H7 (cell line): ENCODE results near the gene LIMCH1. TPM values are rescaled to one million over a fixed set of nuclear protein-coding genes. Genes with fewer than 3 reads are reported as not detected.

ENCODE experiments used
- DNase-seq: peaks from one replicate; pipeline ENCODE4 v3.0.0; 2012
- H3K27me3 ChIP-seq: 2 replicates; pipeline ENCODE4 v1.6.0; 2011; ENCODE audit warnings: mild to moderate bottlenecking, low read length; ENCODE audit not compliant: control insufficient read depth, insufficient read depth
- H3K36me3 ChIP-seq: replicated peaks from 2 replicates; pipeline ENCODE4 v1.5.1; 2011; ENCODE audit warnings: low read length; ENCODE audit not compliant: control insufficient read depth, insufficient read depth
- H3K4me3 ChIP-seq: 2 replicates; pipeline ENCODE4 v1.5.1; 2011; ENCODE audit warnings: low read depth, mild to moderate bottlenecking, control low read depth, low read length, moderate library complexity; ENCODE audit not compliant: insufficient read depth
- total RNA-seq: library from RNA; depleted of rRNA; stranded (reverse); fragments of >200 nt; shearing (Covaris generic); gene quantifications from 2 replicates; pipeline ENCODE4 v1.2.3, GENCODE V29; 2014

The LIMCH1 gene
- total RNA-seq, 1 experiment from 2014 or later, result 0.76 TPM

DNA sequence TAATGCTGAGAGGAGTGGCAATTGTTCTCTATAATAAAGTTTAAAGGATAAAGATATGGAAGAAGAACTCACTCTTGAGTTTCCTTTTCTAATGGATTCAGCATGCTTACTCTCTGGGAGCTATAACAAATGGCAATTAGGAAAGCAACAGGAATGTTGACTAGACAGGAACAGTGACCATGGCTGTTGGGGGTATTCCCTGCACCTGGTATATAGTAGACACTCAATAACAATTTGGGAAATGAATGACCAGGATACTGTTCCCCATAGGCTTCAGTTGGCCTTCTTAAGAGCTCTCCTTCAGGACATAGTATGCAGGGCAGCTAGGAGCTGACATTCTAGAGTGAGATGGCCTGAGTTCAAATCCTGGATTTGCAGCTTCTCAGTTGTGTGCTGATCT is 1.8 kb downstream of the LIMCH1 start:
- no peak for DNase-seq
- Histone ChIP-seq H3K36me3 (no peaks in the 10 kb centered on the region), H3K27me3 (no peaks in the 10 kb centered on the region), H3K4me3 (no peak overlapping the region)

DNA sequence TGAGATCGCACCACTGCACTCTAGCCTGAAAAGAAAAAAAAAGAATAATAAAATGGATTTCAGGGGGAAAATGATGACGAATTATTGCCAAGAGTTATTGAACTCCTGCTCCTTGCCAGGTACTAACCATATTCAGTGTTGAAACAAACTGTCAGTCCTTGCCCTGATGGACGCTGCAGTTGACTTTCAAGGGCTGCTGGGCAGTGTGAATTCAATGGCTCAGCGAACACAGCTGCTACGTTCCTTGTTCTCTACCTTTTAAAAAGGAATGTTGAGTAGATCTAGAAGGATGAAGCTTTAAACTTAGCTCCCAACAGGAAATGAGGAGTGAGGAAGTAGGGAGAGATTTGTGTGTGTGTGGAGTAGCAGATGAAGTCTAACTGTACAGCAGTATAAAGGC is 2.7 kb downstream of the LIMCH1 start:
- DNase-seq, result no peak
- no peaks in the 10 kb centered on the region for H3K27me3 ChIP-seq

DNA sequence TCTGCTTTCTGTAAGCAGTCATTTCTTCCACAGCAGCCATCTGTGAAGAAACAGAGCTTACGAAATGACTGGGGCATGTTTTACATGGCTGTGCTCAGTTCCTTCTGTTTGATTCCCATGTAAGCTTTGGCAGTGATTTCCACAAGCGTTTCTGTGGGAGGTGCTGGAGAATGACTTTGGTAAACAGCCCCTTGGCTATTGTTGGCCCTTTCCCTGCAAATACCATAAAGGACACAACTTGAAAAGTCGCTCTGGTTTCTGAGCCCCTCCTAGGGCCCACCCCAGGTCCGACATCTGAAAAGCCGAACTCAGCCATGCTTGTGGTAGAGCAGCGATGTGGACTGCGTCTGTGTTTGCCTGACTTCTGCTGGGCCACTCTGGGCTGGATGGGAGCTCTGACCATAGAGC is 3.7 kb downstream of the LIMCH1 start:
- H3K27me3 ChIP-seq, result no peaks in the 10 kb centered on the region
- no peak overlapping the region for H3K4me3 ChIP-seq
- no peaks in the 10 kb centered on the region for H3K36me3 ChIP-seq
- DNase-seq, result no peak

More for the DNA sequence above, 2.7 kb downstream of the LIMCH1 start:
- H3K36me3 ChIP-seq, result no peaks in the 10 kb centered on the region
- H3K4me3 ChIP-seq, result no peak overlapping the region

DNA sequence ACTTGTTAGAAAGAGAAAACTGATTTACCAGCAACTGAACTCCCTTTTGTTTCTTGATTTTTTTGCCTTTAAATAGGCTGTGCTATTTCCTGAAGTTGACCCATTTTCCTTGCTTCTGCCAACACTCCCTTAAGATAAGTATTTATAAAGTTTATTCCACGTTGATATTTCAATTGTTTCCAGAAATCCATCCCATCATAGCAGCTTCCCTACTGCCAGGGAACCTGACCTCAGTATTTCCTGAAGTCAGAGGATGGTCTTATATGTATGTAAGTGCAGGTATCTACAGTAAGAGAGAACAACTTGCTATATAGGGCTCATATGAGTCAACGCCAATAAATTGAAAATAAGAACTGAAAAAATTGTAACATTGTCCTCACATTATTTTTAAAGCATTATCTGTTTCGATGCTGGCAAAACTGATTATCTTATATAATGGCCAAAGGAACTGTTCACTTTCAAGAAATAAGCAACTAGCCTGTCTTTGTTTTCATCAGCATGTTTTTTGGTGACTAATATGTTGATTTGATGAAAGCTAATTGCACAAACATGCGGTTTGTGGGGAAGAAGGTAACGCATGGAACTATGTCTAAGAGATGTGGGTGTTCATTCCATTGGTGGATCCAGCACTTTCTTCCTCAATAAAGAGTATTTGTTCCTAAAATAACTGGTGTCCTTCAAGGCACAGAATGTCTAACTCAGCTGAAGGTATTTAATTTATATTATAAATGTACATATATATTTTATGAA is 4.7 kb downstream of the LIMCH1 start:
- no peaks in the 10 kb centered on the region for H3K36me3 ChIP-seq
- no peak overlapping the region for H3K4me3 ChIP-seq
- DNase-seq, result no peak
- H3K27me3 ChIP-seq, result no peaks in the 10 kb centered on the region

DNA sequence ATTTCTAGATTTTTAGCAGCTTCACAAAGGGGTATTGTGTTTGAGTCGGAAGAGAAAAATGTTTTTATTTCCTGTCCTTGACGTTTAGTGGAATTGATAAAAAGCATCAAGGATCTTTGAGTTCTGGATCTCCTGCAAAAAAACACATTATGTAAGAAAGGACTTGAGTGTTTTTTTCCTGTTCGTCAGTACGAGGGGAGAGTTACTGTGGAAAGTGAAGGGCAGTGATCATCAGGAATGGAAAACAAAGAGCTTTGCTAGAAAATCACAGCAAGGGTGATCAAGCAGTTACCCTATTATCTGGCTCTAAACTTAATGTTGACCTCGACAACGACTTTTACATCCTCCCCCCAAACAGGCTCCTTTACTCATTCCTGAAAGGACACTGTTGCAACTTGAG is 7.3 kb downstream of the LIMCH1 start:
- H3K4me3 ChIP-seq, result no peak overlapping the region
- DNase-seq, result no peak

DNA sequence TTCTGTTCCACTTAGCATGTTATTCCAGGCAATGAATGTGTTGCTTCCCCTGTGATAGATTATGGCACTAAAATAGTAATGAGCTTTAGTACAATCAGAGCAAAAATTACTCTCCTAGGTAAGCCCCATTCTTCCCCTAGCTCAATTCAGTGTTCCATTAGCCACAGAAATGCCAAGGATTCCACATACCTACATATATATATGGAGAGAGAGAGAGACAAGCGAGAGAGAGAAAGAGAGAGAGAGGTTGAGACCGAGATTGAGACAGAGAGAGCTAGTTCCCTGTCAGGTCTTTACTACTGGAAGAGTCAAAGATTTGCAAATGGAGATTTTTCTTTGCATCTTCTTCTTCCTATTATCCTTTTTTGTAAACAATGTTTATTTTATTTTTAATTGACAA is 8.7 kb downstream of the LIMCH1 start:
- no peak overlapping the region for H3K4me3 ChIP-seq
- no peak for DNase-seq
- no peaks in the 10 kb centered on the region for H3K36me3 ChIP-seq
- H3K27me3 ChIP-seq, result no peaks in the 10 kb centered on the region

More for the DNA sequence above, 7.3 kb downstream of the LIMCH1 start:
- Histone ChIP-seq H3K27me3 (no peaks in the 10 kb centered on the region), H3K36me3 (no peaks in the 10 kb centered on the region)

DNA sequence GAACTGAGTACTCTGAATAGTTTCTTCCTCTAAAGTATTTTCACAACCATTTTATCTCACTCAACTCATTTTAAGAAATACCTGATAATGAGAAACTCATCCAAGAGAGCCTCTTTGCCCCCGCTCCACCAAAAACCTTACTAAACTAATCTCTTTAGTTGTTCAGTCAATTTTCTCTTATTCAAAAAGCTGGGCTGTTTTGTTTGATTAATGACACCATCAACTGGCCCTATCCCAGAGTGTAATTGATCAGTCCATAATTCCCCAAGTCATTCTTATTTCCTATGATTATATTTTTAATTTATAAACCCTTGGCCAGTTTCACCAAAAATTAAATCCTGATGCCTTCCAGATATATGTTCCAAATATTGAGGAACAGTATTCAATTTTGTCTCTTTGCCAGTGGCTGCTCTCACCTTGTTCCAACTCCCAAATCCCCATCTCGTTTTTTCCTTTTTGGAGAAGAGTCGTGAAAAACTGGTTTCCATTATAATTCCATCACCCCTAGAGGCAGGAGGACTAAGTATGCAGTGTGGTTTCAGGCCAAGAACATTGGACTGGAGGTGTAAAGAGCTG is 10.4 kb downstream of the LIMCH1 start:
- Histone ChIP-seq H3K4me3 (no peak overlapping the region), H3K36me3 (no peaks in the 10 kb centered on the region), H3K27me3 (no peaks in the 10 kb centered on the region)
- DNase-seq, result no peak

DNA sequence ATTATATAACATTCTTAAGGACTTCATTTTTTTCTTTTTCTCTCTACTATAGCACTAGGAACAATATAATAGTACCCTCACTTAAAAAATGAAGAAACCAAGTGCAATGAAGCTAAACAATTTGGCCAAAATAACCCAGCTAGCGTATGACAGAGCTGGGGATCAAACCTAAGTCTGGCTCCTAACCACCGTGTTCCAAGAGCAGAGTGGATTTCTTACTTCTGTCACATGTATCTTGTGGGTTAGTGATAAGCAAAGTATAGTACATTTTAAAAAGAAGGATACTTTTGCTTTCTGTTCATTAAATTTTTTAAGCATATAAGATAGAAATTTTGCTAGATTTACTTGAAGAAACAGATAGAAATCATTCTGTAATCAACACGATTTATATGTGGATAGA is 11.5 kb downstream of the LIMCH1 start:
- H3K4me3 ChIP-seq, result no peak overlapping the region
- no peaks in the 10 kb centered on the region for H3K36me3 ChIP-seq
- DNase-seq, result no peak
- H3K27me3 ChIP-seq, result no peaks in the 10 kb centered on the region

DNA sequence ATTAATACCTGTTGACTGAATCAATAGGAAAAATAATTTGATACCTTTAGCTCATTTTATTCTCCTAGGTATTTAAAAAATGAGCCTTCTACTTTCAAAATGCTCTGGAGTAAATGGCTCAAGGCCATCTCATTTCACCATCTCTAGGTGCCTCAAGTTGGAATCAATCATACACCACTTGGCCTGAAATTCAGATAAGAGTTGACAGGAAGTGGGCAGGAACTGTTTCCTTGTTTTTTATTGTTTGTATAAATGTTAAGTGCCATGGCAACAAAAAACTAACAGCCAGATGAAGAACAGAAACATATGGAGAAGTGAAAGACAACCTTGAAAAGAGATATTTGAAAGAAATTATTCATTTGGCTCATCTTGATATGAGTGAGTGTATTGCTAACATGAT is 12.4 kb downstream of the LIMCH1 start:
- H3K27me3 ChIP-seq, result no peaks in the 10 kb centered on the region
- H3K36me3 ChIP-seq, result no peaks in the 10 kb centered on the region
- DNase-seq, result no peak
- H3K4me3 ChIP-seq, result no peak overlapping the region

DNA sequence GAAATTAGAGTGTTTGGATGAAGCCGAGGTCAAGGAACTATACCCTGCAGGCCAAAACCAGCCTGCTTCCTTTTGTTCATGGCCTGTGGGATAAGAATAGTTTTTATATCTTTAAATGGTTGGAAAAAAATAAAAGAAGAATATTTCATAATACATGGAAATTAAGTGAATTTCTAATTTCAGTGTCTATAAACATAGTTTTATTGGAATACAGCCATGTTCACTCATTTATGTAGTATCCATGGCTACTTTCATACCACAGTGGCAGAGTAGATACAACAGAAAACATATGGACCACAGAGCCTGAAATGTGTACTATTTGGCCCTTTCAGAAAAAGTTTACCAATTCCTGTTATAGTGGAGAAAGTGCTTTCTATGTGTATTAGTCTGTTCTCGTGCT is 13.6 kb downstream of the LIMCH1 start:
- DNase-seq, result no peak
- Histone ChIP-seq H3K27me3 (no peaks in the 10 kb centered on the region), H3K36me3 (no peaks in the 10 kb centered on the region), H3K4me3 (no peak overlapping the region)

DNA sequence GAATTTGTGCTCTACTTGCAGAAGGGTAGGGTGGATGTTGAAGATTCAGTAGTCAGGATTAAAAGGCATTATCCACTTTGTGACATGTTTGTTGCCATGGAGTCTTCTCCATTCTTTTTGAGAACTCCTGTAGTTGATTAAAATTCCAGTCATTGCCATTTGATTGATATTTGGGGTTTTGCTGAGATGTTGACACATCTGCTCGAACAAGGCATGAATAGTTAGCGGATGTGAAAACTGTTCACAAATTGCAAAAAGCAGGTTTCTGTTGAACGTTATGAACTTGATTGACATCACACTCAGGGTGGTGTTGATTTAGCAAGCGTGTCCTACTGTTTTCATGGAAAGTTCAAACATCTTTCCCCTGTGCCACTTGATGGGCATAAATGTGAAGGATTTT is 16.9 kb downstream of the LIMCH1 start:
- DNase-seq, result no peak
- Histone ChIP-seq H3K27me3 (no peaks in the 10 kb centered on the region), H3K36me3 (no peaks in the 10 kb centered on the region), H3K4me3 (no peak overlapping the region)

DNA sequence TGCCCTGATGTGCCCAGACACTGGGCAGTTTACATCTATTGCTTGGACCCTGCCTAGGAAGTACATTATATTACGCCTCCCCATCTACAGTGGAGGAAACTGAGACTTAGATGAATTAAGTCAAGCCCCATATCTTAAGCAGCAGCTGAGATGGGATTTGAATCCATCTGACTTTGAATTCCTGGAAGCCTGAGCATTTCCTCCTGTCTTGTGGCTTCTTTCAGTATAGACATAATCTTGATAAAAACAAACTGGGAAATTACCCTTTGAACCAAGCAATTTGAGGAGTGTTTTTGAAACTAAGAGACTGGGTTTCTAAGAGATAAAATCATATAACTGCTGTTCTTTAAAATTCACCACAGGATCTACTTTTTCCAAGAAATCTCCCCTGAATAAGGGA is 18.6 kb downstream of the LIMCH1 start:
- DNase-seq, result no peak
- Histone ChIP-seq H3K4me3 (no peak overlapping the region), H3K27me3 (no peaks in the 10 kb centered on the region), H3K36me3 (no peaks in the 10 kb centered on the region)

DNA sequence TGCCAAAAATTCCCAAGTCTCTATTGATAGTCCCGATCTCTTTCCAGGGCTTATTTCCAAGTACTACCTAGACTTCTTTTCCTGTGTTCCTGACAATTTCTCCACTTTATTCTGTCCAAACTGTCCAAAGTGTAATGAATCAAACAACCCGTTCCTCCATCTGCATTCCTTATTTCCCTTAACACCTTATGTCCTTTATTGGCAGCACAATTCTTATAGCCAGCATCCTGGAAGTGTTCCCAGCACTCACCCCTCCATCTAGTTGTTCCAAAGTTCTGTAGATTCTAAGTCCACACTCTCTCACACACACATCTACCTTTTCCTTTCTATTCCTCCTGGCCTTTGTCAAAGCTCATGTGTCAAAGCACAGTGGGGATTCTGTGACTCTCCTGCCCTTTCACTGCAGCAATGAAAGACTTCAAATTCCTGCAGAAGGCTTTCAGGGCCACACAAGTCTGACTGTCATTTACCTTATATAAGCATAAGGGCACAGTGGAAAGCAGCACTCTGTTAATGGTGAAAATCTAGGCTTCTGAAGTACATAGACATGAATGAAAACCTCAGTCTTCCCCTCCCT is 22.1 kb downstream of the LIMCH1 start:
- Histone ChIP-seq H3K4me3 (no peak overlapping the region), H3K36me3 (no peaks in the 10 kb centered on the region), H3K27me3 (no peaks in the 10 kb centered on the region)
- DNase-seq, result no peak

DNA sequence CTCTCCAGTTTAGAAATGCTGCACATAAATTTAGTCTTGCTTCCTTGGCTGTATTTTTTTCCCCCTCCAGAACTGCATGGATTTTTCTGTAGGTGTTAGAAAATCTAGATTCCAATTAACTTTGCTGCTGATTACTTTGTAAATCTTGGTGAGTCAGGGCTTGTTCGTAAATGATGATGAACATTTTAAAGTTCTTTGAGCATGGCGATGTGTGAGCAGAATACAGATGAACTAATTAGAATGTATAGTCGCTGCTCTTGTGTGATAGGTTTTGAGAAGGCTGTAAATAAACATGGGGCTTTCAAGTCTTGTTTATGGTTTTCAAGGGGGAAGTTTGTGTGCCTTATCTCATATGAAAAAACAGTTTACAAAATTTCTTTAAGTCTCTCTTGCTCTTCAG is 23.3 kb downstream of the LIMCH1 start:
- DNase-seq, result no peak
- Histone ChIP-seq H3K4me3 (no peak overlapping the region), H3K36me3 (no peaks in the 10 kb centered on the region), H3K27me3 (no peaks in the 10 kb centered on the region)

DNA sequence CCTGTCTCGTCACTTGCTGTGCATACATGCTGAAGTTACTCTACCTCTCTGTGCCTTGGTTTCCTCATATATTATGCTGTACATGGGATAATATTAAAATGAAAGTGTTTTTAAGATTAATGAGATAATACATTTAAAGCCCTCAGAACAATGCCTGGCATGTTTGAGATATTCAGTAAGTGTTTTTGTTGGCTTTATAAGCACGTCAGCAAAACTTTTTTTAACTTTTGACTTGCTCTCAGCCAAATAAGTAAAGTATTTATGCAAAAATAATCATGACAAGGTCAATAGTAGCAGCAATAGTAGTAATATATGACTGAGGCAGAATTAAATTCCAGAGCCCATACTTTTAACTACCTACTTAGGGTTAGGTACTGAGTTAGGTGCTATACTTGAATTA is 29.2 kb downstream of the LIMCH1 start:
- Histone ChIP-seq H3K36me3 (no peaks in the 10 kb centered on the region), H3K4me3 (no peak overlapping the region), H3K27me3 (no peaks in the 10 kb centered on the region)
- DNase-seq, result no peak
